Measurements from ENCODE around the gene FLG.
"Not testable (repeated sequence)": the region's sequence is repeated elsewhere in the genome, so short reads cannot be mapped to it uniquely, and the experiment has no call there.

FLG gene

DNA sequence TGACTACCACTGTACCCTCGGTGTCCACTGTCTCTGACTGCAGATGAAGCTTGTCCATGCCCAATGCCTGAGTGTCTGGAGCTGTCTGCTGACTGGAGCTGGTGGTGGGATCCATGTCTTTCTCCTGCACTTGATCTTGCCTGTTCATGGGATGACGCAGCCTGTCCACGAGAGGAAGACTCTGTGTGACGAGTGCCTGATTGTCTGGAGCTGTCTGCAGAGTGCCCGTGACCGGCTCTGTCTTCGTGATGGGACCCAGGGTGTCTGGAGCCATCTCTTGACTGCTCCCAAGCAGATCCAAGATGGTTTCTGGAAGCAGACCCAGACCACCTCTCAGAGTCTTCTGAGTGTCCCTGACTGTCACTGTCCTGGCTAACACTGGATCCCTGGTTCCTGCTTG, 16.3 kb downstream of the FLG start:
- not testable (repeated sequence) for H3K27ac ChIP-seq (ENCODE audit: low read depth, low read length); H2BK120ac ChIP-seq (ENCODE audit: low read depth, low read length); H3K27me3 ChIP-seq (ENCODE audit: insufficient read depth, low read length, poor library complexity); H3K4ac ChIP-seq (ENCODE audit: low read depth, low read length); H3K56ac ChIP-seq (ENCODE audit: low read length); H3K79me1 ChIP-seq (ENCODE audit: low read length); H2AK5ac ChIP-seq (ENCODE audit: low read length); H3K4me3 ChIP-seq (ENCODE audit: low read length); H3K9ac ChIP-seq (ENCODE audit: low read length); H4K8ac ChIP-seq (ENCODE audit: low read depth, low read length); H3K4me1 ChIP-seq (ENCODE audit: control insufficient read depth, low read depth, low read length); H3K36me3 ChIP-seq (ENCODE audit: control insufficient read depth, insufficient read depth, low read length); DNase-seq; H3K23ac ChIP-seq (ENCODE audit: low read length); H3K4me2 ChIP-seq (ENCODE audit: low read length); H2BK5ac ChIP-seq (ENCODE audit: low read length); H3K18ac ChIP-seq (ENCODE audit: low read length); H3K79me2 ChIP-seq (ENCODE audit: control insufficient read depth, insufficient read depth, low read length); H4K5ac ChIP-seq (ENCODE audit: low read length); H2BK15ac ChIP-seq (replicated peaks; ENCODE audit: low read depth)
- WGBS (ENCODE audit: extremely low coverage, insufficient coverage, low lambda C conversion rate): no CpG with 5 or more reads among the region's 7 CpGs

DNA sequence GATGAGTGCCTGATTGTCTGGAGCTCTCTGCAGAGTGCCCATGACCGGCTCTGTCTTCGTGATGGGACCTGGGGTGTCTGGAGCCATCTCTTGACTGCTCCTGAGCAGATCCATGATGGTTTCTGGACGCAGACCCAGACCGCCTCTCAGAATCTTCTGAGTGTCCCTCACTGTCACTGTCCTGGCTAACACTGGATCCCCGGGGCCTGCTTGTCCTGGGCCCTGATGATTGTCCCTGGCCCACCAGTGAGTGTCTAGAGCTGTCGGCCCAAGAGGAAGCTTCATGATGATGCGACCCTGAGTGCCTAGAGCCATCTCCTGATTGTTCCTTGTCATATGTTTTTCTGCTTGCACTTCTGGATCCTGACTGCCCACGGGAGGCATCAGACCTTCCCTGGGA, 17.1 kb downstream of the FLG start:
- not testable (repeated sequence) for H3K23ac ChIP-seq (ENCODE audit: low read length); H3K27me3 ChIP-seq (ENCODE audit: insufficient read depth, low read length, poor library complexity); H4K8ac ChIP-seq (ENCODE audit: low read depth, low read length); H2AK5ac ChIP-seq (ENCODE audit: low read length); H3K4me2 ChIP-seq (ENCODE audit: low read length); H4K5ac ChIP-seq (ENCODE audit: low read length); H3K79me2 ChIP-seq (ENCODE audit: control insufficient read depth, insufficient read depth, low read length); H3K36me3 ChIP-seq (ENCODE audit: control insufficient read depth, insufficient read depth, low read length); H3K4me3 ChIP-seq (ENCODE audit: low read length); H2BK5ac ChIP-seq (ENCODE audit: low read length); H2BK120ac ChIP-seq (ENCODE audit: low read depth, low read length); H3K4ac ChIP-seq (ENCODE audit: low read depth, low read length); H3K27ac ChIP-seq (ENCODE audit: low read depth, low read length); H3K18ac ChIP-seq (ENCODE audit: low read length); H2BK15ac ChIP-seq (replicated peaks; ENCODE audit: low read depth); H3K79me1 ChIP-seq (ENCODE audit: low read length); DNase-seq; H3K56ac ChIP-seq (ENCODE audit: low read length); H3K4me1 ChIP-seq (ENCODE audit: control insufficient read depth, low read depth, low read length); H3K9ac ChIP-seq (ENCODE audit: low read length)
- WGBS (ENCODE audit: extremely low coverage, insufficient coverage, low lambda C conversion rate): no CpG with 5 or more reads among the region's 8 CpGs

DNA sequence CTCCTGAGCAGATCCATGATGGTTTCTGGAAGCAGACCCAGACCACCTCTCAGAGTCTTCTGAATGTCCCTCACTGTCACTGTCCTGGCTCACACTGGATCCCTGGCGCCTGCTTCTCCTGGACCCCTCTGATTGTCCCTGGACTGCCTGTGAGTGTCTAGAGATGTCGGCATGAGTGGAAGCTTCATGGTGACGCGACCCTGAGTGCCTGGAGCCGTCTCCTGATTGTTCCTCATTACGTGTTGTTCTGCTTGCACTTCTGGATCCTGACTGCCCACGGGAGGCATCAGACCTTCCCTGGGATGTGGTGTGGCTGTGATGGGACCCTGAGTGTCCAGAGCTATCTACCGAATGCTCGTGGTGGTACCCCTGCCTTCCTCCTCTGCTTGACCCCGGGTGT, 18.9 kb downstream of the FLG start:
- WGBS (ENCODE audit: extremely low coverage, insufficient coverage, low lambda C conversion rate): no CpG with 5 or more reads among the region's 10 CpGs
- not testable (repeated sequence) for H3K56ac ChIP-seq (ENCODE audit: low read length); H2BK120ac ChIP-seq (ENCODE audit: low read depth, low read length); H3K23ac ChIP-seq (ENCODE audit: low read length); H2BK5ac ChIP-seq (ENCODE audit: low read length); H3K4me1 ChIP-seq (ENCODE audit: control insufficient read depth, low read depth, low read length); H2BK15ac ChIP-seq (replicated peaks; ENCODE audit: low read depth); H3K4ac ChIP-seq (ENCODE audit: low read depth, low read length); H3K18ac ChIP-seq (ENCODE audit: low read length); H2AK5ac ChIP-seq (ENCODE audit: low read length); H3K27me3 ChIP-seq (ENCODE audit: insufficient read depth, low read length, poor library complexity); H4K8ac ChIP-seq (ENCODE audit: low read depth, low read length); H3K36me3 ChIP-seq (ENCODE audit: control insufficient read depth, insufficient read depth, low read length); DNase-seq; H3K27ac ChIP-seq (ENCODE audit: low read depth, low read length); H3K79me2 ChIP-seq (ENCODE audit: control insufficient read depth, insufficient read depth, low read length); H3K79me1 ChIP-seq (ENCODE audit: low read length); H3K4me2 ChIP-seq (ENCODE audit: low read length); H3K9ac ChIP-seq (ENCODE audit: low read length); H3K4me3 ChIP-seq (ENCODE audit: low read length); H4K5ac ChIP-seq (ENCODE audit: low read length)

DNA sequence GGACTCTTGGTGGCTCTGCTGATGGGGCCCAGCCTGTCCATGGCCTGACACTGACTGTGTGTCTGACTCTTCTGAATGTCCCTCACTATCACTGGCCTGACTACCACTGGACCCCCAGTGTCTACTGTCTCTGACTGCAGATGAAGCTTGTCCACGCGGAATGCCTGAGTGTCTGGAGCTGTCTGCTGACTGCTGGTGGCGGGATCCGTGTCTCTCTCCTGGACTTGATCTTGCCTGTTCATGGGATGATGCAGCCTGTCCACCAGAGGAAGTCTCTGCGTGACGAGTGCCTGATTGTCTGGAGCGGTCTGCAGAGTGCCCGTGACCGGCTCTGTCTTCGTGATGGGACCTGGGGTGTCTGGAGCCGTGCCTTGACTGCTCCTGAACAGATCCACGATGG, 20.3 kb downstream of the FLG start:
- not testable (repeated sequence) for H2BK15ac ChIP-seq (replicated peaks; ENCODE audit: low read depth); H4K5ac ChIP-seq (ENCODE audit: low read length); DNase-seq; H2AK5ac ChIP-seq (ENCODE audit: low read length); H3K79me1 ChIP-seq (ENCODE audit: low read length); H2BK5ac ChIP-seq (ENCODE audit: low read length); H3K27ac ChIP-seq (ENCODE audit: low read depth, low read length); H3K56ac ChIP-seq (ENCODE audit: low read length); H3K27me3 ChIP-seq (ENCODE audit: insufficient read depth, low read length, poor library complexity); H3K36me3 ChIP-seq (ENCODE audit: control insufficient read depth, insufficient read depth, low read length); H3K4me2 ChIP-seq (ENCODE audit: low read length); H3K23ac ChIP-seq (ENCODE audit: low read length); H3K4ac ChIP-seq (ENCODE audit: low read depth, low read length); H3K79me2 ChIP-seq (ENCODE audit: control insufficient read depth, insufficient read depth, low read length); H3K4me3 ChIP-seq (ENCODE audit: low read length); H3K4me1 ChIP-seq (ENCODE audit: control insufficient read depth, low read depth, low read length); H4K8ac ChIP-seq (ENCODE audit: low read depth, low read length); H2BK120ac ChIP-seq (ENCODE audit: low read depth, low read length); H3K9ac ChIP-seq (ENCODE audit: low read length); H3K18ac ChIP-seq (ENCODE audit: low read length)
- WGBS (ENCODE audit: extremely low coverage, insufficient coverage, low lambda C conversion rate): no CpG with 5 or more reads among the region's 12 CpGs

DNA sequence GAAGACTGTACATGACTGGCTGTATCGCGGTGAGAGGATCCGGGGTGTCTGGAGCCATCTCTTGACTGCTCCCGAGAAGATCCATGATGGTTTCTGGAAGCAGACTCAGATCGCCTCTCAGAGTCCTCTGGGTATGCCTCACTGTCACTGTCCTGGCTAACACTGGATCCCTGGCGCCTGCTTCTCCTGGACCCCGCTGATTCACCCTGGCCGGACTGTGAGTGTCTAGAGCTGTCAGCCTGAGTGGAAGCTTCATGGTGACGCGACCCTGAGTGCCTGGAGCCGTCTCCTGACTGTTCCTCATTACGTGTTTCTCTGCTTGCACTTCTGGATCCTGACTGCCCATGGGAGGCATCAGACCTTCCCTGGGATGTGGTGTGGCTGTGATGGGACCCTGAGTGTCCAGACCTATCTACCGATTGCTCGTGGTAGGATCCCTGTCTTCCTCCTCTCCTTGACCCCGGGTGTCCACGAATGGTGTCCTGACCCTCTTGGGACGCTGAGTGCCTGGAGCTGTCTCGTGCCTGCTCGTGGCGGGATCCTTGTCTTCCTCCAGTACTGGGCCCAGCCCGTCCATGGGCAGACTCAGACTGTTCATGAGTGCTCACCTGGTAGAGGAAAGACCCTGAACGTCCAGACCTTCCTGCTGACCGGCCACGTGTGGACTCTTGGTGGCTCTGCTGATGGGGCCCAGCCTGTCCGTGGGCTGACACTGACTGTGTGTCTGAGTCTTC, 21.7 kb downstream of the FLG start:
- not testable (repeated sequence) for H3K56ac ChIP-seq (ENCODE audit: low read length); H2AK5ac ChIP-seq (ENCODE audit: low read length); H3K4ac ChIP-seq (ENCODE audit: low read depth, low read length); H3K23ac ChIP-seq (ENCODE audit: low read length); H3K27me3 ChIP-seq (ENCODE audit: insufficient read depth, low read length, poor library complexity); H3K4me2 ChIP-seq (ENCODE audit: low read length); H3K79me1 ChIP-seq (ENCODE audit: low read length); H3K18ac ChIP-seq (ENCODE audit: low read length); H2BK15ac ChIP-seq (replicated peaks; ENCODE audit: low read depth); H4K8ac ChIP-seq (ENCODE audit: low read depth, low read length); H3K79me2 ChIP-seq (ENCODE audit: control insufficient read depth, insufficient read depth, low read length); H4K5ac ChIP-seq (ENCODE audit: low read length); DNase-seq; H3K9ac ChIP-seq (ENCODE audit: low read length); H3K27ac ChIP-seq (ENCODE audit: low read depth, low read length); H3K36me3 ChIP-seq (ENCODE audit: control insufficient read depth, insufficient read depth, low read length); H2BK120ac ChIP-seq (ENCODE audit: low read depth, low read length); H2BK5ac ChIP-seq (ENCODE audit: low read length); H3K4me3 ChIP-seq (ENCODE audit: low read length); H3K4me1 ChIP-seq (ENCODE audit: control insufficient read depth, low read depth, low read length)
- WGBS (ENCODE audit: extremely low coverage, insufficient coverage, low lambda C conversion rate): no CpG with 5 or more reads among the region's 25 CpGs

DNA sequence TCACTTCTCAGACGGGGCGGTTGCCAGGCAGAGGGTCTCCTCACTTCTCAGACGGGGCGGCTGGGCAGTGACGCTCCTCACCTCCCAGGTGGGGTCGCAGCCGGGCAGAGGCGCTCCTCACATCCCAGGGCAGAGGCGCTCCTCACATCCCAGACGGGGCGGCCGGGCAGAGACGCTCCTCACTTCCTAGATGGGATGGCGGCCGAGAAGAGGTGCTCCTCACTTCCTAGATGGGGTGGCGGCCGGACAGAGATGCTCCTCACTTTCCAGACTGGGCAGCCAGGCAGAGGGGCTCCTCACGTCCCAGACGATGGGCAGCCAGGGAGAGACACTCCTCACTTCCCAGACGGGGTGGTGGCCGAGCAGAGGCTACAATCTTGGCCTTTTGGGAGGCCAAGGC, 68.6 kb downstream of the FLG start:
- not testable (repeated sequence) for H3K23ac ChIP-seq (ENCODE audit: low read length); H2BK5ac ChIP-seq (ENCODE audit: low read length); H3K27me3 ChIP-seq (ENCODE audit: insufficient read depth, low read length, poor library complexity); H3K4me1 ChIP-seq (ENCODE audit: control insufficient read depth, low read depth, low read length); H4K8ac ChIP-seq (ENCODE audit: low read depth, low read length); H3K4me3 ChIP-seq (ENCODE audit: low read length); H3K9ac ChIP-seq (ENCODE audit: low read length); H3K56ac ChIP-seq (ENCODE audit: low read length); H3K79me1 ChIP-seq (ENCODE audit: low read length); H3K27ac ChIP-seq (ENCODE audit: low read depth, low read length); H3K4me2 ChIP-seq (ENCODE audit: low read length); H3K79me2 ChIP-seq (ENCODE audit: control insufficient read depth, insufficient read depth, low read length); DNase-seq; H3K18ac ChIP-seq (ENCODE audit: low read length); H2BK120ac ChIP-seq (ENCODE audit: low read depth, low read length); H2BK15ac ChIP-seq (replicated peaks; ENCODE audit: low read depth); H4K5ac ChIP-seq (ENCODE audit: low read length); H2AK5ac ChIP-seq (ENCODE audit: low read length); H3K36me3 ChIP-seq (ENCODE audit: control insufficient read depth, insufficient read depth, low read length); H3K4ac ChIP-seq (ENCODE audit: low read depth, low read length)
- WGBS (ENCODE audit: extremely low coverage, insufficient coverage, low lambda C conversion rate): no CpG with 5 or more reads among the region's 21 CpGs

Data from mesendoderm (in vitro differentiated cells).